Thyroid gland (tissue), 4 donors: ENCODE results near the gene NUTM1. TPM values are rescaled to one million over a fixed set of nuclear protein-coding genes. Genes with fewer than 3 reads are reported as not detected.

ENCODE experiments used
- DNase-seq, 2 donors: peaks; one replicate each; pipeline ENCODE4 v3.0.0-alpha.2; 2019
- H3K27ac ChIP-seq, 3 donors: fragments of 200-600 bp; sonication (generic); 1 replicate in 2 of 3; 2 replicates in 1 of 3; pipeline ENCODE4 v1.5.1; 2016 to 2019; ENCODE audit warnings: mild to moderate bottlenecking in 1 of 3, moderate library complexity in 1 of 3
- H3K27me3 ChIP-seq: fragments of 200-600 bp; sonication (generic); one replicate; pipeline ENCODE4 v1.5.1; 2019
- H3K36me3 ChIP-seq, 2 donors: fragments of 200-600 bp; sonication (generic); one replicate each; pipeline ENCODE4 v1.5.1; 2016 to 2019
- H3K4me1 ChIP-seq, 2 donors: fragments of 200-600 bp; sonication (generic); one replicate each; pipeline ENCODE4 v1.5.1; 2017 to 2019
- H3K4me3 ChIP-seq, 3 donors: fragments of 200-600 bp; sonication (generic); replicated peaks in 1 of 3; 1 replicate in 2 of 3; 2 replicates in 1 of 3; pipeline ENCODE4 v1.5.1; 2016; ENCODE audit warnings: mild to moderate bottlenecking in 1 of 3
- H3K9me3 ChIP-seq: fragments of 200-600 bp; sonication (generic); one replicate; pipeline ENCODE4 v1.5.1; 2017
- CTCF ChIP-seq, 6 experiments: fragments of 200-600 bp in 3 of 6; fragments of 450-650 bp in 3 of 6; sonication (generic) in 3 of 6; IDR thresholded peaks; one replicate each; pipeline ENCODE4 v1.5.1; 2016 to 2019; ENCODE audit warnings: antibody characterized with exemption in 6 of 6, mild to moderate bottlenecking in 2 of 6, inconsistent platforms in 1 of 6, moderate library complexity in 1 of 6
- POLR2A ChIP-seq, 2 donors: fragments of 450-650 bp; IDR thresholded peaks; one replicate each; pipeline ENCODE4 v1.6.1; 2017; ENCODE audit warnings: antibody characterized with exemption in 2 of 2, mild to moderate bottlenecking in 2 of 2, moderate library complexity in 1 of 2
- WGBS, 2 donors: methylation state at CpG; one replicate each; pipeline ENCODE4 v1.1.5; 2017; 5-methylcytosine and 5-hydroxymethylcytosine counted together
- intact Hi-C: fragments of 100-400 bp; cut with DNase I; formaldehyde crosslinking; loops from one replicate; pipeline ENCODE4 v1.15.1; 2023
- total RNA-seq, 4 donors: library from RNA; depleted of rRNA; stranded (reverse); fragments of >200 nt; gene quantifications; one replicate each; pipeline ENCODE4 v1.2.3, GENCODE V29; 2016

Gene NUTM1
- total RNA-seq, 4 donors from 2014 or later, result 0.13 TPM; not detected in 3

- Histone ChIP-seq H3K4me3 (peak overlapping the region; percentile 11 to 99 (median 55)), H3K27me3 (no peaks in the 10 kb centered on the region), H3K9me3 (no peaks in the 10 kb centered on the region), H3K36me3 (no peaks in the 10 kb centered on the region), H3K4me1 (peaks cover 8 to 13% of the 10 kb centered on the region in 2 donors), H3K27ac (peak overlapping the region in 1 of 3 donors; percentile 95)
- intact Hi-C loops, result loop anchor here (5.0 to 10.0 kb wide), 3 partner anchors 52 to 262 kb away; partner anchors contain the start of genes EMC7, GOLGA8B and PGBD4
- TF ChIP-seq POLR2A (IDR thresholded peaks at IDR 0.05), result no peak
- no peak for TF ChIP-seq CTCF (IDR thresholded peaks at IDR 0.05)
- DNase-seq, result peak; percentile 67 to 71
- WGBS, 2 donors, result 1 to 2% methylated on average over 36 to 37 of the region's 37 CpGs
These were observed 23.4 kb downstream of the NUTM1 start for GRCh38 chr15:34366271-34367065.

- 0 to 1% methylated on average over 21 to 45 of the region's 80 CpGs for WGBS, 2 donors
- H3K4me1 ChIP-seq, result peaks cover 8 to 13% of the 10 kb centered on the region in 2 donors
- DNase-seq, result peak; percentile 90 to 92
- peak within 1 kb of the TSS; percentile 91 to 97 (median 95) for H3K27ac ChIP-seq
- intact Hi-C loops, result loop anchor here (5.0 to 10.0 kb wide), 3 partner anchors 53 to 263 kb away; partner anchors contain the start of genes EMC7, GOLGA8B and PGBD4
- H3K9me3 ChIP-seq, result no peaks in the 10 kb centered on the region
- TF ChIP-seq CTCF (IDR thresholded peaks at IDR 0.05) (peak; percentile 69 to 98 (median 94)), POLR2A (IDR thresholded peaks at IDR 0.05) (peak in 1 of 2 donors; percentile 84)
- H3K4me3 ChIP-seq, result peak within 1 kb of the TSS; percentile 45 to 99 (median 93)
- H3K36me3 ChIP-seq, result no peaks in the 10 kb centered on the region
- H3K27me3 ChIP-seq, result no peaks in the 10 kb centered on the region
These were observed 24.3 kb downstream of the NUTM1 start, which contains the start of gene LPCAT4 for GRCh38 chr15:34367101-34368081. TSS of gene LPCAT4 (minus strand) at chr15:34367196. CDS start at chr15:34367100, 96 bp downstream.

DNA sequence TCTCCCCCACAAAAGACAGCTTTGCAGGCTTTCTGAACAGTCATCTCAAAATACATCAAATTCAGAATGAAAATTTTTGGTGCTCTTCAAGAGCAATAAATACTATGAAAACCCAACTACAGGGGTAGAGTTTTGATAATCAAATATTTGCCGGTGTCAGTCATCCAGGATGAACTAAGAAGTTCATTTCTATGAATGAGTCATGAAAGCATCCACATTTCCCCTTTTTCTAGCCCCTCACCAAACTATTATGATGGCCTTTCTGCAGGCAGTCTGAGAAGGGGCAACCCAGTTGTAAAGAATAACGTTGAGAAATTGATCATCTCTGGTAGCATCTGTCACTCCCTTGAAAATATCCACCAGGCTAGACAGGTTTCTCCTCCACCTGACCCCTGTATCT, 27.0 kb downstream of the NUTM1 start:
- Histone ChIP-seq H3K4me3 (no peak overlapping the region), H3K27ac (no peak overlapping the region), H3K36me3 (no peaks in the 10 kb centered on the region), H3K4me1 (peaks cover 8 to 13% of the 10 kb centered on the region in 2 donors), H3K27me3 (no peaks in the 10 kb centered on the region), H3K9me3 (no peaks in the 10 kb centered on the region)
- intact Hi-C loops, result no loop called here
- TF ChIP-seq CTCF (IDR thresholded peaks at IDR 0.05) (no peak), POLR2A (IDR thresholded peaks at IDR 0.05) (no peak)
- WGBS, 2 donors, result 71 to 78% methylated on average over 2 of the region's 2 CpGs
- DNase-seq, result no peak

DNA sequence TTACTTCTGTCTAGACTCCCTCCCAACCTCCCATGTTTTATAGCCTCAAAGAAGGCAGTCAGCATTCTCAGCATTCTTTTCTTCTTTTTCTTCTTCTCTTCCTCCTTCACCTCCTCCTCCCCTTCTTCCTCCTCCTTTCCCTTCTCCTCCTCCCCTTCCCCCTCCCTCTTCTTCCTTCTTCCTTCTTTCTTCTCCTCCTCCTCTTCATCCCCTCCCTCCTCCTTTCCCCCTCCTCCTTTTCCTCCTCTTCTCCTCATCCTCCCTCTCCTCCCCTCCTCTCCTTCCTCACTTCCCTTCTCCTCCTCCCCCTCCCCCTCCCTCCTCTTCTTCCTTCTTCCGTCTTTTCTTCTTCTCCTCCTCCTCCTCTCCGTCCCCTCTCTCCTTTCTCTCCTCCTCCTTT, 27.5 kb downstream of the NUTM1 start:
- WGBS, 2 donors, result 44 to 67% methylated on average over 2 of the region's 2 CpGs
- DNase-seq, result no peak
- H3K27me3 ChIP-seq, result no peaks in the 10 kb centered on the region
- no peak overlapping the region for H3K27ac ChIP-seq
- H3K9me3 ChIP-seq, result no peaks in the 10 kb centered on the region
- TF ChIP-seq POLR2A (IDR thresholded peaks at IDR 0.05) (no peak), CTCF (IDR thresholded peaks at IDR 0.05) (no peak)
- no peak overlapping the region for H3K4me3 ChIP-seq
- H3K4me1 ChIP-seq, result peaks cover 8 to 10% of the 10 kb centered on the region in 2 donors
- intact Hi-C loops, result no loop called here
- no peaks in the 10 kb centered on the region for H3K36me3 ChIP-seq
